A204.1 (cell line): ENCODE measurements around the gene PMAIP1.

Experiments used
- FAIRE-seq: peaks from 2 replicates; lab custom pipeline; 2012; peaks lifted over from hg19 to GRCh38; lab: Jason Lieb, UNC

The PMAIP1 gene

DNA sequence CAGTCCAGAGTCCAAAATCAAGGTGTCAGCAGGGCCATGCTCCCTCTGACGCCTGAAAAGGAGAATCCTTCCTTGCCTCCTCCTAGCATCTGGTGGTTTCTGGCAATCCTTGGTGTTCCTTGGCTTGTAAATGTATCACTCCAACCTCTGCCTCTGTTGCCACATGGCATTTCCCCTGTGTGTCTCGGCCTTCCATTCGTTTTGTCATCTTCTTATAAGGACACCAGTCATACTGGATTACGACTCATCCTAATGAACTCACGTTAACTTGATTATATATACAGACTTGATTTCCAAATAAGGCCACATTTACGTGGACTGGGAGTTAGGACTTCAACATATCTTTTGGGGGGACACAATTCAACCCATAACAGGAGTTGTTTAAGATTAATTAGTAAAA is 15.8 kb downstream of the PMAIP1 start:
- FAIRE-seq = no peak

DNA sequence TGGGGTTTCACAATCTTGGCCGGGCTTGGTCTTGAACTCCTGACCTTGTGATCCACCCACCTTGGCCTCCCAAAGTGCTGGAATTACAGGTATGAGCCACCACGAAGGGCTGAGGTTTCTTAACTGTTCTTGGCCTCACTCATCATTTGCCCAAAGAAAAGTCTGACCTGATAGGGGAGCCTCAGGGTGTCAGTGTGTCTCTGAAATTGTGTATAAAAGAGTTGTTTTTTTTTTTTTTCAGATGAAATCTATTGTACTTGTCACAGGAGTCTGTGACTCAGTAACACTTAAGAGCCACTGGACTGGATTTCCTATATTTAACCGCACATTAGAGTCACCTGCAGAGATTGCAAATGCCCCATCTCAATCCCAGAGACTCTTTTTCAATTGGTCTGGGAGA is 16.9 kb downstream of the PMAIP1 start:
- FAIRE-seq = no peak

DNA sequence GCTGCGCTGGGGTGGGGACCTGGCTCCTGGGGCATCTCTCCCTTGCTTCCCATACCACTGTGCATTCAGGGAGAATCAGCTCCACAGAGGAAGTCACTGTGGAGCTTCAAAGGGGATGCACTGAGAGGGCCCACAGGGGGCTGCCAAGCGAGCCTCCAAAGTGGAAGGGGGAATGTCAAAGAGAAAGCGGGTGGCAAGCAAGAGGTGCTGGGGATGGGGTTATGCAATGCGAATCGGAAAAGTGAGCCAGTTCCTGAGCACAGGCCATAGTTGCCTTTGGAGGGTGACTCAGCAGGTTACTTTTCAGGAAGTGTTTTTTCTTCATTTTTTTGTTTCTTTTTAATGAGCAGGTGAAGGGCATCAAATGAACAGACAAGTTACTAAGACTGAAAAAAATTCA is 17.6 kb downstream of the PMAIP1 start:
- FAIRE-seq = no peak

DNA sequence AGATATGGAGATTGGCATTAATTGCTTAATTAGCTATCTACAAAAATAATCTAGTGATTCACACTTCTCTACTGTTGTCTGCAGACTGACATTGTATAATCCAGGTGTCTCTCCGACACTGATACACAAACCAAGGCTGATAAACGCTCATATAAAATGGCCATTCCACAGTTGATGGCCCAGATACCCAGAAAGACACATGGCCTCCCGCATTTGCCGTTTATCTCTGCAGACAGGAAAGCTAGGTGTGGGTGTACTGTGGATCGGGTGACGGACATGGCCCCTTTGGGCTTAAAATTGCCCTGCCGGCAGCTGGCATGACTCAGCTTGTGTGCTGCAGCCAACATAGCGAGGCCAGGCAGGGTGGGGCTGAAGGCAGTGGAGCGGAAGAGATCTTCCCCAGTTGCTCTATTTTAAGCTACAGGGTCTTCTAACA is 18.5 kb downstream of the PMAIP1 start:
- FAIRE-seq = no peak

DNA sequence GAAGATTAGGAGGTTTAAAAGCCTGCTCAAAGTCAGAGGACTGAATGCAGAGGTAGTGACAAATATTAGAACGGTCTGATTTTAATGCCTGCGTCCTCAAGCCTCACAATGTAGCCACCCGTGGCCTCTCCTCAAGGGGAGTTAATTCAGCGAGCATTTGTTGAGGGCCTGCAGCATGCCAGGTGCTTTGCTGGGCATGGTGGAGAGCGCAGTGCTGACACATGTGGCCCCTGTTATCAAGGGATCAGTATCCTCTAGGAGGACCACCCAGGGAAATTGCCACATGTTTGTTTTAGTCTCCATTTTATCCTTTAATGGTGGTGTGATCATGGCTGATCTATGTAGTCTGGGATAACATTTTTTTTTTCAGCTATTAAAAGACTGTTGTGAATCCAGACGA is 19.2 kb downstream of the PMAIP1 start:
- no peak for FAIRE-seq

DNA sequence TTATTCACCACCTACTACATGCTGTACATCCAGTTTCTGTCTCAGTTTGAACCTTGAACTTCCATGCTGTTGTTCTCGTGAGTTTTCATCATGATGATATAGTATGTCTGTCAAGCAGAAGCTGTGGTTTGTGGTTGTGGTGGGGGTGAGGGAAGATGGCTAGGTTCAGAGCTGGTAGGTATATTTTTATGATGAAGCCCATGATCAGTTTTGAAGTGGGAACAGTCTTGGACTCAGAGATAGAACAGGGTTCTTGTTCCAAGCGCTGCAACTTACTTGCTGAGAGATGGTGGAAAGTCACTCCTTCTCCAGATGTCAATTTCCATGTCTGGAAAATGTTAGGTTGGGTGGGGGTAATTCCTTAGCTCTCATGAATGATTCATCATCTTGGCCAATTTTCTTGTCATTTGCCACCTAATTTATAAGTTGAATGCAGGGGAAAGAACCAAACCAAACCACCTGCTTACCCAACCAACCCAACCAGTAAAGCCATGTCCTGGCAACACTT is 21.6 kb downstream of the PMAIP1 start:
- FAIRE-seq = no peak

DNA sequence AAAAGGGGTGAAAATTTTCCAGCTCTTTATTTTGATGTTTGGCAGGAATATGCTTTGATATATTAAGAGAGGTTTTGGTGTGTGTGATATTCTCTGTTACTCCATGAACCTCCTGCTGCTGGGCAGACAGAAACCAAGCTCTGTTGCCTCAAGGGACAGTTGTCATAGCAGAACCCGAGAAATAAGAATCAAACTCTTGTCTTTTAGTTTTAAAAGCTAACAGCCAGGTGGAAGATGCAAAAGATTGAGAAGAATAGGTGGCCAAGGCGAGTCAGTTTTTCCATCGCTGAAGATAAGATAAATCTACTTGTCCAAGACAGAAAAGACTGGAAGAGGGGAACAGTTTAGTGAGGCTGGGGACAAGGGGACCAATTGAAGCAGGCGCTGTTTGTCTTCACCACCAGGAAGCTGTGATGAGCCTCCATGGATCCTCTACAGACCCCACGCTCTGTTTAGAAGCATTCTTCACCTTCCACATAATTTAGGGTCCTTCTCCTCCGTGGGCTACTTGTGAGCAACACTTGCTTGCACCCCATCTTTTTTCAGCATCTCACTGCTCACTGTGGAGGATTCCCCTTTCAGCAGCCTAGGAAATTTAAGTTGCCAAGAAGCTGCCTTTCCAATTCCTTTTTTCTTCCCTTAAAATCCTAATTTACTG is 23.9 kb downstream of the PMAIP1 start:
- FAIRE-seq = no peak

DNA sequence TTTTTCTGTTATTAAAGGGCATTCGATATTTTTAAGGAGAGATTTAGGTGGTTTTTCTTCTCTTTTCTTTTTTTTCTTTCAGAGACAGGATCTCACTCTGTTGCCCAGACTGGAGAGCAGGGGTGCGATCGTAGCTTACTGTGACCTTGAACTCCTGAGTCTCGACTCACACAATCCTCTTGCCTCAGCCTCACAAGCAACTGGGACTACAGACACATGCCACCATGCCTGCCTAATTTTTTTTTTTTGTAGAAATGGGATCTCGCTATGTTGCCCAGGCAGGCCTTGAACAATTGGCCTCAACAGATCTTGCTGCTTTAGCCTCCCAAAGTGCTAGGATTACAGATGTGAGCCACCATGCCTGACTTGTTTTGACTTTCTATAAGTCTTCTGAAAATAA is 26.3 kb downstream of the PMAIP1 start:
- FAIRE-seq = no peak

DNA sequence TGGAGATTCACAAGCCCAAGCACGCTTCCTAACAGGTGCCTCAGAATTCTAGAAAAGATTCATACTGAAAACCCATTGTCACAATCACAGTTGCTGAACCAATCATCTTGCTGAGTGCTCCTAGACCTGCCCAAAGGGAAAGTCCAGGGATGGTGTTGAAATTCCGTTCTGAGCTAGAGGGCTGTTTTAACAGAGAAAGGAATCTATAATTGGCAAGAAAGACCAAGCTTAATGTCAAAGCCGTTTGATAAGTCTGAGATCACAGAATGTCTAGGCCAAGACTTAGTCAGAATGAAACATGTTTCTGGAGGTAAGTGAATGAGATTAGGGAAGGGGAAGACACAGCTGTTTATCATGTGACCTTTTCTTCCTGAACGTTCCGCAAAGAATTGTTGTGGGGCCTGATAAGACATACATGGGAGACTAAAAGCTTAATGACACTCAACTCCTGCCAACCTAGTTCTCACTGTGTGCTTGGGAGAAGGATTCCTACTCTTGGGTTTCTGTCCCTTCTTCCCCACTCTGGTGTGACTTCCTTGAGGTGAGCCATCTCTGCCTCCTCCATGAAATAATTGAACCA is 27.5 kb downstream of the PMAIP1 start:
- FAIRE-seq = no peak

DNA sequence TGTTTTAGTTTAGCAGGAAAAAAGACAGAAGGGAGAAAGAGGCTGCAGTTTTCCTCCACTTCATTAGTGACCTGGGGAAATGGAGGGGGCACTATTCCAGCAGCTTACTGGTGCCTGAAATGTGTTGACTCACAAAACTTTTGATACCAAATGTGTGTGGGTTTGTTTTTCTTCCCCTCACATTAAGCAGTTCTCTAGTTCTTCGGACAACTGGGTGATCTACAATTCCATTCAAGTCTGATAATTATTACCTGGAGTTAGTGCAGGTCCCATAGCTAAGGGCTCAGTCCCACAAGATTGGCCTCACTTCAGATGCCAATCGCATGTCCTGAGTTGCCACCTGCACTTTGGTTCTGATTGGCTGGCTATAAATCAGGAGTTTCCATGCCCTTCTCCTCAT is 28.4 kb downstream of the PMAIP1 start:
- FAIRE-seq = no peak

DNA sequence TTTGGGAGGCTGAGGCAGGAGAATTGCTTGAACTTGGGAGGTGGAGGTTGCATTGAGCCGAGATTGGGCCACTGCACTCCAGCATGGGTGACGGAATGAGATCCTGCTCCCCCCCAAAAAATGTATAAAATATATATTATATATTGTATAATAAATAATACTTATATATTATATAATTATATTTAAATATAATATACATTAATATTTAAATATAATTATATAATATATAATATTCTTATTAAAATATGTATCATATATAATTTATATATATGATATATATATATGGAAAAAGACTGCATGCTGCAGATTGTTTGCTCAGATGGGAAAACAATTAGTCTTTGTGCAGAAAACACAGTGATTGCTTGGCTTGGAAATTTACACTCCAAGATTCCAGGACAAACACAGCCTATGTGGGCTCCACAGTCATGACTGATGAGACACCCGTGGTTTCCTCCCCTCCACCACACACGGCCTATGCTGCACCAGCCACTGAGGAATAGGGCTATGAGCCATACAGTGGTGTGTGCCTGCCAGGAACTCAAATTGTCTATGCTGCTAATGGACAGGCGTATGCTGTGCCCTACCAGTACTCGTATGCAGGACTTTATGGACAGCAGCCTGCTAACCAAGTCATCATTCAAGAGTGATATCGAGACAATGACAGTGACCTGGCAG is 30.0 kb downstream of the PMAIP1 start:
- FAIRE-seq = peak; percentile 76

DNA sequence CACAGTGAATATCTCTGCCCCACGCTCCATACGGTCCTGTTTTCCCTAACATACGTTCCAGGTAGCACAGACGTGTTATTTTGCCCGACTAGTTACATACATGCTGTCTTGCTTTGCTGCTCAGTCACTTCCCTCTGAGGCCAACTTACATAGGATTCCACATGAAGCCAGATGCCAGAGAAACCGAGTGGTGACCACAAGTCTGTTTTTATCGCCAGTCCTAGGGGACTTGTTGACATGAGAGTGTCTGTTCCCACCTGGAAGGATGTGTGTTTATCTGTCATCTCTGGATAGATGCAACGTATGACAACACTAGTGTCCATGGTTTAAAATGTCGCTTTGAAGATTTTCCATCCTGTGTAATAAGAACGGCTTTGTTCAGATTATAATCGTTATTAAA is 32.6 kb downstream of the PMAIP1 start:
- no peak for FAIRE-seq

DNA sequence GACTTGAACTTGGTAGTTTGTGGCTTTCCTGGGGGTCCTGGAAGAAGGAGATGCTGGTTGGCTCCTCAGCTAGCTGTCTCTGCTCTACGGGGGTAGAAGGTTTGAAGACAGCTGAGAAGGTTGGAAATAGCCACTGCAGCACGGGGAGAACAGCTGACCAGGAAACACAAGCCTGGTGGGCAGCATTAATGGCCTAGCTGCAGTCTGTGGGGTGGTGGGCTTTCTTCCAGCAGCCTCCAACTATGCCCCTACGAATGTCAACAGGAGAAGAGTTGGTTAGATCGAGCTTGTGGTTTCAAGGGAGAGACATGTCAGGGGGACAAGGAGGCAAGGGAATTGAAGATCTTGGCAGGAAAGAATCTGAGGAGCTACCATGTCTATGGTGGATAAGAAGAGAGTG is 38.9 kb downstream of the PMAIP1 start:
- FAIRE-seq = no peak

DNA sequence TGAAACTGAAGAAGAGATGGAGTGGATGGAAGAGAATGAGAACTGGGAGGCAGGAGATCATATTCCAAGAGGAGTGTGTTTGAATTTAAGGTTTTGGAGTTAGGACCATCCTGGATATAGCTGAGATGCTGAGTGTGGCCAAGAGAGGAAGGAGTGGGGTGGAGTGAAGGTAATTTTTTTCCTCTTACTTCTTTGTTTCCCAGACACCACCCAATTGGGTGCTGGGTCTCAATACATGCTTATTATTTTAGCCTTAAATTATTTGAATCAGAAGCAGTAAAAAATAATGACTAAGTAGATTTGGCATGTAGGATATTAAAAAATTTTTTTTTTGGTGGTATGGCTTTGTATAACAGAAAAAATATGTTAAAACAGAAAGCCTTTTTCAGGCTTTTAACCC is 39.3 kb downstream of the PMAIP1 start:
- FAIRE-seq = no peak

DNA sequence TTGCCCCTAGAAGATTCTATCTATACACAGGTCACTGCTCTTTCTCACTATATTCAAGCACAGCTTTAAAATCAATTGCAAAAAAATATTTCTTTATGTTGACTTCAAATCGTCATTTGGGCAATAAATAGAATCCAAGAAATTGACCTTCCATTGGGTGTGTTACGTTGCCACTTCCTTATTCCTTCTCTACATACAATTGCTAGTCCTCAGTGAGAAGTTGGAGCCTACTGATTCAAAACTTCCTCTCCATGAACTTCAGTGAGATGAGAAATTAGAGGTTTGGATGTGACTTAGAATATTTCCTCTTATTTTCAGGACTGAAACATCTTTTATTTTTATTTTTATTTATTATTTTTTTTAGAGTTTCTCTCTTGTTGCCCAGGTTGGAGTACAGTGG is 40.3 kb downstream of the PMAIP1 start:
- FAIRE-seq = no peak

DNA sequence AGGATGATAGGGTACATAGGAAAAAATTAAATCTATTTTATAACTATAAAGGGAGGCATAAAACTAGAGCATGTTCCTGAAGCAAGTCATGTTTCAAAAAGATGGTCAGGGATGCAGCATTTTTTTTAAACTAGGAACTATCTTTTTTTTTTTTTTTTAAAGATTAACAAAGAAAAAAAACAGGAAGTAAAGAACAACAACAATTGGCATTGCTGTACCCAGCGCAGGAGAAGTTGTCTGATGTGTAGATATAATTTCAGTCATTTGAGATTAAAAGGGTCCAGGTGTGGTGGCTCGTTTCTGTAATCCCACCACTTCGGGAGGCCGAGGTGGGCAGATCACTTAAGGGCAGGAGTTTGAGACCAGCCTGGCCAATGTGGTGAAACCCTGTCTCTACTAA is 41.5 kb downstream of the PMAIP1 start:
- no peak for FAIRE-seq

DNA sequence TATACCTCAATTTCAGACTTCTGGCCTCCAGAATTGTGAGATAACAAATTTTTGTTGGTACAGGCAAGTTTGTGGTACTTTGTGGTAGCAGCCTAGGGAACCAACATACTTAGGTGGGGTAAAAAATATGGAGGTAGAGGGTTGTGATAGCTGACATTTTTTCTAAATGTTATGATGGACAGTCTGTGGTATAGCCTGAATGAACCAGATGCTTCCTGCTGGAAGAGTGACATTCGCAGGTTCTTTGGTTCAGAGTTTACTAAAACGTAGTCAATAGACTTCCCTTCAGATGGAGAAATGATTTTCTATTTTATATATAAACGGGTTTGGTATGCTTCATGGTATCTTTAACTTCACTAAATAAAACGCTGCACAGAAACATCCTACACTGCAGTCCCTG is 42.8 kb downstream of the PMAIP1 start:
- no peak for FAIRE-seq

DNA sequence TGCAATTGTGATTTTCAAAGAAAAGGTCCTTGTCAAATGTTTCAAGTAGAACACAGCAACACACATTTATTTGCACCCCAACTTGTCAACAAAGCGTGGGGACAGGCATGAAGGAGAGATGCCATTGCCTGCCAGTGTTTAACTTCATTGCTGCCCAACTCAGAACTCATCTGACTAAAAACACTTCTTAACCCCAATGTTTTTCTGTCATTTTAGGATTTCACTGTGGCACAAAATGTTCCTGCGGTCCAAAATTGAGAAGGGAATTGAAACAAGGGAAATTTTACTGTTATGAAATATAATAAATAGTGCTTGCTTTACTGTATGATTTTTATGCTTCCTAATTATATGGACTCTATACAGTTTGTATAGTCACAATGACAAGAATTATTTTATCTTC is 45.7 kb downstream of the PMAIP1 start:
- FAIRE-seq = no peak

DNA sequence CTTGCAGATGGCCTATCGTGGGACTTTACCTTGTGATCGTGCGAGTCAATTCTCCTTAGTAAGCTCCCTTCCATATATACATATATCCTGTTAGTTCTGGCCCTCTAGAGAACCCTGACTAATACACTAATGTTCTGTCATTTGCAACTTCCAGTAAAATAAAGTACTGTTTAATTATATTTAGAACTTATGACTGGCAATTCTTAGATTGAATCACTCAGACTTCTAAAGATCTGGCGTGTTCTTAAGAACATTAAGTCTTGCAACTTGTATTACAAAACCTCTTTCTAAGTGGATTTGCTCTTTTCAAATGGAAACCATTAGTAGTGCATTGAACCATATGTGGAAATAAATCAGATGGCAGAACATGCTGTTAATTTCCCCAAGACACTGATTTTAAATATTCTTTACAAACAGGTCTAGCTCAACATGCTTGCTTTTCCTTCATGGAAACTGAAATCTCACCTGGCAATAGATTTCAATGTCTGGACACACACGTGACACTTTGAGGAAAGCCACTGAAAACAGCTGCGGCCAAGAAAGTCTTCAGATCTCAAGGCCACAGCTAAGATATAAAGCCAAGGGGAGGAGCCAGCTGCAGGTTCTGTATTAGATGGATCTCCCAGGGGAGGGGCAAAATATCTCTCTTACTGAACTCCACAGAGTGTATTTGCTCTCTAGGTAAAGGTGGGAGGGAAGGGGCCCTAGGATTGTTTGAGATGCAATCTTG is 50.6 kb downstream of the PMAIP1 start:
- no peak for FAIRE-seq

DNA sequence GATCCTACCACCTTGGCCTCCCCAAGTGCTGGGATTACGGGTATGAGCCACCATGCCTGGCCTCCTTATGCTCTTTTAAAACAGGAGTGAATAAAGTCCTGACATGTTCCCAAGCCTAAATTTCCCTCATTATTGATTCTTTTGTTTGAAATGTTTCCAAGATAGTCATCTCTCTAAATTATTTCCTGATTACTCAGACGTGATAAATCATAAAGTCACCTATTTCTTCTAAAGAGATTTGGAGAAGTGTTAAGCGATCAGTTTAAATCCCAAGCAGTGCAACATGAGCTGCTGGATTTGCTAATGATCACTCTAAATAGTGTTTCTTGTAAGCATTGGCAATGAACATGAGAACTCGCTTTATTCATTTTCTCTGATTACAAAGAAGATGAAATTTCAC is 51.8 kb downstream of the PMAIP1 start:
- FAIRE-seq = no peak

DNA sequence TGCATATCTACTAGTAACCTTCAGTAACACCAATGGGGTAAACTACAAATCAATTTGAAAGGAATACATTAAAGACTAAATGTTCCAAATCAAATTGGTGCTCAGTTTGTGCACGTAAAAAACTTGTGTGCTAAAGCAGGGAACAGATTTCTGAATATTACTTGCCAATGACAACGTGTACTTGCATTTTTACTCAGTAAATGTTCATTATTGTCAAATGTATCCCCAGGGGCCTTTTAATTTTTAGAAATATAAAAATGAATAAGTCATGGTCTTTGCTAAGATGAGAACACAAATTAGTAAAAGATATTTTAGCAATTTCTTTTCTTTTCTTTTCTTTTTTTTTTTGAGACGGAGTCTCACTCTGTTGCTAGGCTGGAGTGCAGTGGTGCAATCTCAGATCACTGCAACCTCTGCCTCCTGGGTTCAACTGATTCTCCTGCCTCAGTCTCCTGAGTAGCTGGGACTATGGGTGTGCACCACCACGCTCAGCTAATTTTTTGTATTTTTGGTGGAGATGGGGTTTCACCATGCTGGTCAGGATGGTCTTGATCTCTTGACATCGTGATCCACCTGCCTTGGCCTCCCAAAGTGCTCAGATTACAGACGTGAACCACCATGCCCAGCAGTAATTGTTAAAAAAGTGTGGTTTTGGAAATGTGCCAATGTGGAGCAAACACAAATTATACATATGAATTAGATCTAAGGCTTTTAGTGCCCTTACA is 52.6 kb downstream of the PMAIP1 start:
- FAIRE-seq = no peak
